H1 (cell line): ENCODE data around the gene ZFAND3.

Experiments
- BRCA1 ChIP-seq: IDR thresholded peaks from 2 replicates; pipeline ENCODE4 v1.6.1; 2012; ENCODE audit warnings: low read depth, low read length, improper control_type of control experiment
- CBX8 ChIP-seq: fragments of 300-800, 300-1000 bp; sonication (generic); IDR thresholded peaks from 2 replicates; pipeline ENCODE4 v1.7.1; 2016; ENCODE audit warnings: low read depth, low read length, borderline replicate concordance
- CTCF ChIP-seq, 3 experiments: IDR thresholded peaks; 1 replicate in 2 of 3; 2 replicates in 1 of 3; pipeline versions ENCODE4 v1.5.1 to v1.6.1; 2011; ENCODE audit warnings: low read length in 3 of 3, mild to moderate bottlenecking in 3 of 3, inconsistent platforms in 2 of 3, low read depth in 1 of 3, moderate library complexity in 1 of 3; ENCODE audit not compliant: insufficient read depth in 1 of 3; ENCODE audit errors: control extremely low read depth in 1 of 3
- EP300 ChIP-seq, 2 experiments: IDR thresholded peaks; 1 replicate in 1 of 2; 2 replicates in 1 of 2; pipeline ENCODE4 v1.6.1; 2011 to 2012; ENCODE audit warnings: low read depth in 2 of 2, low read length in 2 of 2, mild to moderate bottlenecking in 2 of 2, borderline replicate concordance in 1 of 2, inconsistent platforms in 1 of 2, moderate library complexity in 1 of 2
- EZH2 ChIP-seq: fragments of 200-600 bp; sonication (generic); IDR thresholded peaks from 2 replicates; pipeline ENCODE4 v1.7.1; 2012; ENCODE audit warnings: low read depth, mild to moderate bottlenecking, moderate library complexity, low read length, inconsistent platforms; ENCODE audit not compliant: severe bottlenecking
- RFX5 ChIP-seq: IDR thresholded peaks from 2 replicates; pipeline ENCODE4 v1.6.1; 2011; ENCODE audit warnings: low read depth, low read length, improper control_type of control experiment, borderline replicate concordance
- RNF2 ChIP-seq: fragments of 200-900, 300-1000 bp; sonication (generic); IDR thresholded peaks from 2 replicates; pipeline ENCODE4 v1.7.1; 2016; ENCODE audit warnings: borderline replicate concordance, low read depth, mild to moderate bottlenecking, antibody characterized with exemption, low read length; ENCODE audit not compliant: poor library complexity, severe bottlenecking; ENCODE audit errors: missing control alignments
- SP1 ChIP-seq: IDR thresholded peaks from 2 replicates; pipeline ENCODE4 v1.6.1; 2011; ENCODE audit warnings: low read depth, low read length
- YY1 ChIP-seq: IDR thresholded peaks from 2 replicates; pipeline ENCODE4 v1.6.1; 2011; ENCODE audit warnings: low read depth, mild to moderate bottlenecking, low read length

- no peak for TF ChIP-seq YY1
- no peak for TF ChIP-seq EP300 (IDR thresholded peaks at IDR 0.05; ENCODE audit: borderline replicate concordance in 1 of 2, low read depth in 2 of 2, low read length in 2 of 2)
- TF ChIP-seq EZH2, result no peak
- no peak for TF ChIP-seq CTCF (IDR thresholded peaks at IDR 0.05; ENCODE audit: control extremely low read depth in 1 of 3, insufficient read depth in 1 of 3, low read depth in 1 of 3, low read length in 3 of 3)
- no peak for TF ChIP-seq CBX8
- TF ChIP-seq BRCA1, result no peak
- no peak for TF ChIP-seq RFX5
- no peak for TF ChIP-seq RNF2
- TF ChIP-seq SP1, result no peak
Measured at GRCh38 chr6:38168126-38168525, 348.6 kb downstream of the ZFAND3 start.
